CD14-positive monocyte (primary cell): ENCODE data around the gene KIRREL3. TPM values are rescaled to one million over a fixed set of nuclear protein-coding genes. Genes with fewer than 3 reads are reported as not detected.

ENCODE experiments used
- DNase-seq, 3 donors: peaks; one replicate each; pipeline ENCODE4 v3.0.0-alpha.2; 2011 to 2022
- H2AFZ ChIP-seq: 2 replicates; pipeline ENCODE4 v1.6.0; 2012; ENCODE audit warnings: mild to moderate bottlenecking, low read depth, low read length, inconsistent platforms; ENCODE audit not compliant: insufficient read depth, poor library complexity, severe bottlenecking
- H3K27ac ChIP-seq, 2 donors: 1 replicate in 1 of 2; 2 replicates in 1 of 2; pipeline ENCODE4 v1.5.1; 2012 to 2013; ENCODE audit warnings: low read length in 2 of 2, control low read depth in 1 of 2, inconsistent platforms in 1 of 2, low read depth in 1 of 2, mild to moderate bottlenecking in 1 of 2
- H3K27me3 ChIP-seq, 2 donors: one replicate each; pipeline versions ENCODE4 v1.6.0 to v1.6.1; 2011 to 2013; ENCODE audit warnings: low read length in 2 of 2; ENCODE audit not compliant: control insufficient read depth in 2 of 2, insufficient read depth in 2 of 2
- H3K36me3 ChIP-seq, 2 donors: replicated peaks in 1 of 2; 1 replicate in 1 of 2; 2 replicates in 1 of 2; pipeline versions ENCODE4 v1.5.1 to v1.6.1; 2012 to 2013; ENCODE audit warnings: low read length in 2 of 2, control low read depth in 1 of 2, inconsistent platforms in 1 of 2, mild to moderate bottlenecking in 1 of 2; ENCODE audit not compliant: insufficient read depth in 2 of 2, control insufficient read depth in 1 of 2
- H3K4me1 ChIP-seq, 2 donors: 1 replicate in 1 of 2; 2 replicates in 1 of 2; pipeline versions ENCODE4 v1.5.1 to v1.6.1; 2012 to 2013; ENCODE audit warnings: low read length in 2 of 2, control low read depth in 1 of 2, inconsistent platforms in 1 of 2, mild to moderate bottlenecking in 1 of 2, moderate library complexity in 1 of 2; ENCODE audit not compliant: insufficient read depth in 2 of 2, control insufficient read depth in 1 of 2
- H3K4me2 ChIP-seq: replicated peaks from 2 replicates; pipeline ENCODE3; 2012; ENCODE audit warnings: low read length, moderate library complexity, mild to moderate bottlenecking; ENCODE audit not compliant: poor library complexity, severe bottlenecking; ENCODE audit errors: extremely low read depth
- H3K4me3 ChIP-seq, 3 experiments: fragments of 200-600 bp in 1 of 3; sonication (generic) in 1 of 3; replicated peaks in 1 of 3; 1 replicate in 2 of 3; 2 replicates in 1 of 3; pipeline ENCODE4 v1.5.1; 2011 to 2013; ENCODE audit warnings: low read length in 3 of 3, mild to moderate bottlenecking in 3 of 3, control low read depth in 2 of 3, low read depth in 2 of 3, inconsistent platforms in 1 of 3, moderate library complexity in 1 of 3
- H3K79me2 ChIP-seq: 2 replicates; pipeline ENCODE4 v1.6.0; 2012; ENCODE audit warnings: mild to moderate bottlenecking, control low read depth, inconsistent platforms, low read length, moderate library complexity; ENCODE audit not compliant: insufficient read depth
- H3K9ac ChIP-seq: 2 replicates; pipeline ENCODE4 v1.6.0; 2017; ENCODE audit warnings: low read length, mild to moderate bottlenecking; ENCODE audit not compliant: insufficient read depth, poor library complexity, severe bottlenecking
- H3K9me3 ChIP-seq, 2 donors: replicated peaks in 1 of 2; 1 replicate in 1 of 2; 2 replicates in 1 of 2; pipeline versions ENCODE4 v1.5.1 to v1.6.1; 2012 to 2013; ENCODE audit warnings: low read length in 2 of 2, control low read depth in 1 of 2; ENCODE audit not compliant: control insufficient read depth in 1 of 2, insufficient read depth in 1 of 2
- H4K20me1 ChIP-seq: 2 replicates; pipeline ENCODE4 v1.6.0; 2012; ENCODE audit warnings: mild to moderate bottlenecking, low read length, control low read depth, moderate library complexity; ENCODE audit not compliant: insufficient read depth
- H3K27ac Mint-ChIP-seq, 7 donors: one replicate each; pipeline ENCODE4 v1.8.0; 2020; ENCODE audit warnings: mild to moderate bottlenecking in 7 of 7, mixed read lengths in 7 of 7, moderate library complexity in 6 of 7, inconsistent platforms in 2 of 7
- H3K27me3 Mint-ChIP-seq, 3 donors: one replicate each; pipeline ENCODE4 v1.8.0; 2021 to 2022; ENCODE audit warnings: low read depth in 3 of 3, mild to moderate bottlenecking in 3 of 3, mixed read lengths in 3 of 3, moderate library complexity in 3 of 3, inconsistent platforms in 1 of 3
- H3K36me3 Mint-ChIP-seq, 2 donors: one replicate each; pipeline ENCODE4 v1.8.0; 2020; ENCODE audit warnings: mixed read lengths in 2 of 2, inconsistent platforms in 1 of 2, mild to moderate bottlenecking in 1 of 2
- H3K4me1 Mint-ChIP-seq: one replicate; pipeline ENCODE4 v1.8.0; 2020; ENCODE audit warnings: mild to moderate bottlenecking, mixed read lengths
- H3K4me3 Mint-ChIP-seq, 2 donors: one replicate each; pipeline ENCODE4 v1.8.0; 2020; ENCODE audit warnings: mild to moderate bottlenecking in 2 of 2, mixed read lengths in 2 of 2, moderate library complexity in 1 of 2
- H3K9me3 Mint-ChIP-seq, 7 donors: one replicate each; pipeline ENCODE4 v1.8.0; 2020 to 2022; ENCODE audit warnings: mixed read lengths in 7 of 7, mild to moderate bottlenecking in 6 of 7, moderate library complexity in 6 of 7, inconsistent platforms in 2 of 7
- CTCF ChIP-seq: fragments of 200-600 bp; IDR thresholded peaks from one replicate; pipeline ENCODE4 v1.8.0; 2022; ENCODE audit warnings: antibody characterized with exemption, mild to moderate bottlenecking
- WGBS: methylation state at CpG from one replicate; pipeline ENCODE4 v1.1.5; 2013; ENCODE audit warnings: missing lambda C conversion rate; ENCODE audit not compliant: insufficient coverage; 5-methylcytosine and 5-hydroxymethylcytosine counted together
- intact Hi-C, 2 donors: fragments of 100-400 bp; cut with micrococcal nuclease; formaldehyde crosslinking; loops; one replicate each; pipeline versions ENCODE4 v1.15.0 to v1.15.1; 2023
- polyA plus RNA-seq, 3 donors: library from polyadenylated mRNA; depleted of rRNA in 1 of 3; unstranded in 2 of 3; stranded (reverse) in 1 of 3; fragments of 300-500 nt in 2 of 3; fragments of >200 nt in 1 of 3; fragmentation: Illumina TruSeq in 2 of 3; gene quantifications; 1 replicate in 2 of 3; 2 replicates in 1 of 3; pipeline ENCODE4 v1.2.3, GENCODE V29; 2012 to 2021

Gene KIRREL3
- polyA plus RNA-seq, 3 donors, result not detected

GRCh38 chr11:126658306-126659056, 342.1 kb downstream of the KIRREL3 start:
- WGBS, result 100% methylated on average over 1 of the region's 6 CpGs
- no peak overlapping the region for H3K4me3 ChIP-seq
- no peaks in the 10 kb centered on the region for H3K4me1 Mint-ChIP-seq
- H4K20me1 ChIP-seq, result no peaks in the 10 kb centered on the region
- no peak overlapping the region for H3K9ac ChIP-seq
- H3K4me1 ChIP-seq, result no peaks in the 10 kb centered on the region
- H3K4me2 ChIP-seq, result no peak overlapping the region
- no peak overlapping the region for H3K4me3 Mint-ChIP-seq
- no peak overlapping the region for H3K27ac ChIP-seq
- no peaks in the 10 kb centered on the region for H3K27me3 ChIP-seq
- no peaks in the 10 kb centered on the region for H3K9me3 ChIP-seq
- H3K27ac Mint-ChIP-seq, result no peak overlapping the region
- no peak overlapping the region for H2AFZ ChIP-seq
- H3K36me3 ChIP-seq, result no peaks in the 10 kb centered on the region
- no peaks in the 10 kb centered on the region for H3K36me3 Mint-ChIP-seq
- no peaks in the 10 kb centered on the region for H3K79me2 ChIP-seq
- TF ChIP-seq CTCF, result no peak
- no peaks in the 10 kb centered on the region for H3K9me3 Mint-ChIP-seq
- DNase-seq, result no peak
- intact Hi-C loops, result no loop called here
- H3K27me3 Mint-ChIP-seq, result peaks cover 2 to 15% (median 9%) of the 10 kb centered on the region in 3 donors

- Histone ChIP-seq H3K4me3 (no peak overlapping the region), H3K9ac (no peak overlapping the region), H3K79me2 (no peaks in the 10 kb centered on the region), H3K9me3 (no peaks in the 10 kb centered on the region), H3K27me3 (no peaks in the 10 kb centered on the region), H3K4me1 (no peaks in the 10 kb centered on the region), H4K20me1 (no peaks in the 10 kb centered on the region), H2AFZ (no peak overlapping the region), H3K36me3 (no peaks in the 10 kb centered on the region), H3K4me2 (no peak overlapping the region), H3K27ac (no peak overlapping the region)
- intact Hi-C loops, result no loop called here
- no peak overlapping the region for H3K4me3 Mint-ChIP-seq
- H3K36me3 Mint-ChIP-seq, result no peaks in the 10 kb centered on the region
- peaks cover 2 to 12% (median 9%) of the 10 kb centered on the region in 3 donors for H3K27me3 Mint-ChIP-seq
- WGBS, result 65% methylated on average over 2 of the region's 2 CpGs
- H3K4me1 Mint-ChIP-seq, result no peaks in the 10 kb centered on the region
- no peak for TF ChIP-seq CTCF
- no peak for DNase-seq
- no peak overlapping the region for H3K27ac Mint-ChIP-seq
- no peaks in the 10 kb centered on the region for H3K9me3 Mint-ChIP-seq
These were observed 344.8 kb downstream of the KIRREL3 start for GRCh38 chr11:126655807-126656128.
